Superior temporal gyrus (tissue), 1 donor: ENCODE data around the gene RTN4RL1.
"Not testable (repeated sequence)": the region's sequence is repeated elsewhere in the genome, so short reads cannot be mapped to it uniquely, and the experiment has no call there.

Experiments used
- DNase-seq: peaks from one replicate; pipeline ENCODE4 v3.0.0-alpha.2; 2016; ENCODE audit errors: extremely low spot score

Gene RTN4RL1

GRCh38 chr17:2003525-2003924 lies 21.6 kb downstream of the RTN4RL1 start:
- no peak for DNase-seq

GRCh38 chr17:2002767-2003329 lies 22.3 kb downstream of the RTN4RL1 start:
- no peak for DNase-seq

DNA sequence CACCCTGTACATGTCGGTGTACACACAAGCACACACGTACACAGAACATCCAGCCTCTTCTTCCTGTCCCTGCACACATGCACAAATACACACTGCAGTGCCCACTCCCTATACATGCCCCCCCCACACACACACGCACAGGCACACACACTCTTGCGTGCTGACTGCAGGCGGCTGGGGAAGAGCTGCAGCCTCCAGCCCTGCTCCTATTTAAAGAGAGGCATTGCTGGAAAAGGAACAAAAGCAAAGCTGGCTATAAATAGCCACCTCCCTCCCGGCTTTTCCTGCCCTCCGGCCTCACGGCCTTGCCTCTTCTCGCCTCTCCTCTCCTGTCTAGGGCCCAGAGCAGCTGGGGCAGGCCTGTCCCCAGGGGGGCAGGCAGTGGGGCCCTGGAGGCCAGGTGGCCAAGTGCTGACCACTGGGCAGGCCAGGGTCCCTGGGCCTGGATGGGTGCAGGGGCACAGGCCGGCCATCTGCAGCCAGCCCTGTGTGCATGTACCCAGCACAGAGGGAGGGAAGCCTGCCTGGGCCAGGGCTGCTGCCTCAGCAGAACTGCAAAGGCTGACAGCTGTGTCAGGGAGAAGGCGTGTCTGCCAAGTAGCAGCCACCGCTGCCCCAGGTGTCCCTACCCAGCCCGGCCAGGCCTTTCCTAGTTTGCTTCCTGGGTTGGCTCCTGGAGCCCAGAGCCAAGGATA lies 25.4 kb downstream of the RTN4RL1 start:
- DNase-seq, result peak; percentile 33

GRCh38 chr17:1997927-1998742 lies 27.0 kb downstream of the RTN4RL1 start:
- DNase-seq, result no peak

DNA sequence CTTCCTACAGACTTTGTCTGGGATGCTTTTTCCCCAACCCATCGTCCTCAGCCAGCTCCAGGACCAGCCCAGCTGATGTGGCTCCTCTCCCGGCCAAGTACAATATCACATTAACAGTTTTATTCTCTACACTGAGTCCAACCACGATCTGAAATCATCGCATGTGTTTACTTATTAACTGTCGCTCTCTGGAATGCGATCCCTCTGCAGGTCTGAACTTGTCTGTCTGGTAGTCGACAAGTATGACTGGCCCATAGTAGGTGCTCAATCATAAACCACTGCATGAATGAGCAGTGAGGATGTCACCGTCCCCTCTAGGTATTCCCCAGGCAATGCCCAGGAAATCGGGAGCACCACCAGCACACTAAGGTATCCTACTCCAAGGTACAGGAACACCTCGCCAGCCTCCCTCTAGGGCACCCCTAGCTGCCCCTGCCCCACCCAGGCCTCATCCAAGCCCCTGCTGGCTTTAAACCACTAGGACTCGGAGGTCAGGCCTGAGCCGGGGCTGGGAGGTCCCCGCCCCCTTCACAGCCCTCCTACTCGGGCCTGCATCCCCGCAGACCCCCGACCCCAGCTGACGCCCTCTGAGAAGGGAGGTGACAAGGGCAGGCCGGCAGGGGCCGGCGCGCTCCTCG lies 27.7 kb downstream of the RTN4RL1 start:
- peak; percentile 19 for DNase-seq

DNA sequence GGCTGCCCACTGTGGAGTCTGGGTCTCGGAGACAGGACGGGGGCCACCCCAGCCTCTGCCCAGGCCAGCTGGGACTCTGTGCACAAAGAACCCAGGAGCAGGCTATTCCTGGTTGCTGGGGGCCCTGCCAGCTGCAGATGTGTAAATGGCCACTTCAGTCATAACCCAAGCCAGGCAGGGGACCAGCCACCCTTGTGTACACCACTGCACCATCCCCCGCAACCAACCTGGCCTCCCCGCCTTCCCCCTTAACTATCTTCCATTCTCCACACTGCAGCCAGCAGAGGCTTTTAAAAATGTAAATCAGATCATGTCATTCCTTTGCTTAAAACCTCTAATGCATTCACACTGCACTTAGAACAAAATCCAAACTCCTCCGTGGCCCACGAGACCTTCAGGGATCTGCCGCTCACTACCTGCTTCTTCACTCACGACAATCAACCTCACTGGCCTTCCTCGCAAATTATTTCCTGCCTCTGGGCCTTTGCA lies 28.3 kb downstream of the RTN4RL1 start:
- DNase-seq, result no peak

DNA sequence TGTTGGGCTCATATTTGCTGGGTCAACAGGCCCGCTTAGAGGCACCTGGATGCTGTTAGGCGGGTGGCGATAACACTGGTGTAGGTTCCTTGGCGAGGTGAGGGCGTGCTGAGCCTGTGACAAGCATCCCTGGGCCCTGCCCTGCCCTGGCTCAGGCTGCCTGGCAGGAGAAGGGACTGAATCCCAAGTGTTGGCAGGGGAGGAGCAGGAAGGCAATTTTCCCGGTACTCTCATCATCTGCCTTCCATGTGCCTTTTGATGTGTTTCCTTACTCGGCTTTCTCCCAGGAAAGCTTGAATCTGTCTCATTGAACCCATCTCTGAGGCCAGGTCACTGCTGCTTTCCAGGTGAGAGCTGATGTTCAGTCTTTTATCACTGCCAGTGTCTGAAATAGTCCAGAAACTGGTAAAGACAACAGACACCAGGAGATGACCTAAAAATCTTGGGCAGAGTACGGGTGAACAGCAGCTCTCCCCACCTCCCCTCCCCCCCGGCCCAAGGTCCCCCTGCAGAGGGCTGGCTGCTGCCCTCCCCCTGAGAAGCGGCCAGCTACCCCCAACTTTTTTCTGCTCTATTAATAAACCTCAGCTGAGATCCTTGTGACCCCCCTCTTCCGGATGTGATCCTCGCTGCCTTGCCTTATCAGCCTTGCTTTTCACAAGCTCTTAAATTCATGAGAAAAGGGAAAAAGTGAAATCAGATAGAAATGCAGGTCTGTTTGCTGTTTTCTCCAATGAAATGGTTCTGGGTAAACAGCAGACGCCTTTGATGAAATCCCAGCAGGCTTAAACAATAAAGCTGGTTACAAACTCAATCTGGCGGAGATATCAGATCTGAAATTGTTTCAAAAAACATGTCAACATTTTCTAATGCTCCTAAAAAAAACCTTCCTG lies 29.0 kb downstream of the RTN4RL1 start:
- DNase-seq, result no peak

GRCh38 chr17:1995321-1995892 lies 29.7 kb downstream of the RTN4RL1 start:
- DNase-seq, result no peak

DNA sequence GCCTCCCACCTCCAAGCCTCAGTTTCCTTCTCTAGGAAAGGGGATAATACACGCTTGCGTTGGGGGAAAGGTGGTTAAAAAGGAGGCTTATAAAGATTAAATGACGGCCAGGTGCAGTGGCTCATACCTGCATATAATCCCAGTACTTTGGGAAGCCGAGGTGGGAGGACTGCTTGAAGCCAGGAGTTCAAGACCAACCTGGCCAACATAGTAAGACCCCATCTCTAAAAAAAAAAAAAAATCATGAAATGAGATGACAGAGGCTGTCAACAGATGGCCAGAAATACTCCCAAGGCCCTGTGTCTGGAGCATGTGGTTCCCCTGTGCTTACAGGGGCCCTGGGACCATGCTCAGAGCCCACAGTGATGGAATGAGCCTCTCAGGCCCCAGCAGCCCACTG lies 30.4 kb downstream of the RTN4RL1 start:
- DNase-seq, result no peak

DNA sequence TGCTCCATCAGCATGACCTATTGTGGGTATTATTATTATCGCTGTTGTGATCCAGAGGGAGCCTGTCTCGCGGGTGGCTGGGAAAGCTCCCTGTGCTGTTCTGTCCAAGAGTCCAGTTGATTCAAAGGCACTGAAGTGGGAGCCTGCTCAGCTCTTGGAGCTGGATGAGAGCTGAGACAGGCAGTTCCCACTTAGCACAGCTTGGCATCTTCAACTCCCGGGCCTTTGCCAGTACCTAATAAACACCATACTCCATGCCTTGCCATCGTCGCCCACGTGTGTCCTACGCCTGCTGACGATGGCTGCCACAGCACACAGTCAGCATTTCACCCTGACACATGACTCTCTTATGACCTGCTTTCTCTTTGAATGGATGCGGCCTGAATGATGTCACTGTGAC lies 32.6 kb downstream of the RTN4RL1 start:
- peak; percentile 66 for DNase-seq

DNA sequence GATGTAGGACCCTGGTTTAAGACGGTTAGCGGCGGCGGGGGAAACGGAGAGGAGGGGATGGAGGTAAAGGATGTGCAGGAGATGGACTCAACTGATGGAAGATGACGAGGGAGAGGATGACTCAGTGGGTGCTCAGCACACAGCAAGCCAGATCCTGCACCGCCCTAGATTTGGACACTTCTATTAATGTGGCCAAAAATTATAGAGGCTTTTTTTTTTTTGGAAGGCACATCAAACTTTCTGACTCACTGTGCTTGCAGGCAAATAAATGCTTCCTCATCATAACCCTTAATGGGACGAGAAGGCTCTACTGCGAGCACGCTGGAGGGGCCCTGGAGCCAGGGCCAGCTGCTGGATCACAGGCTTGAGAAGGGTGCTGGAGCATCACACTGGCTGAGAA lies 36.0 kb downstream of the RTN4RL1 start:
- DNase-seq, result no peak

GRCh38 chr17:1986783-1987451 lies 38.2 kb downstream of the RTN4RL1 start:
- peak; percentile 67 for DNase-seq

GRCh38 chr17:1985686-1986085 lies 39.4 kb downstream of the RTN4RL1 start:
- no peak for DNase-seq

GRCh38 chr17:1985093-1985492 lies 40.0 kb downstream of the RTN4RL1 start:
- DNase-seq, result no peak

GRCh38 chr17:1982793-1983366 lies 42.3 kb downstream of the RTN4RL1 start:
- not testable (repeated sequence) for DNase-seq

DNA sequence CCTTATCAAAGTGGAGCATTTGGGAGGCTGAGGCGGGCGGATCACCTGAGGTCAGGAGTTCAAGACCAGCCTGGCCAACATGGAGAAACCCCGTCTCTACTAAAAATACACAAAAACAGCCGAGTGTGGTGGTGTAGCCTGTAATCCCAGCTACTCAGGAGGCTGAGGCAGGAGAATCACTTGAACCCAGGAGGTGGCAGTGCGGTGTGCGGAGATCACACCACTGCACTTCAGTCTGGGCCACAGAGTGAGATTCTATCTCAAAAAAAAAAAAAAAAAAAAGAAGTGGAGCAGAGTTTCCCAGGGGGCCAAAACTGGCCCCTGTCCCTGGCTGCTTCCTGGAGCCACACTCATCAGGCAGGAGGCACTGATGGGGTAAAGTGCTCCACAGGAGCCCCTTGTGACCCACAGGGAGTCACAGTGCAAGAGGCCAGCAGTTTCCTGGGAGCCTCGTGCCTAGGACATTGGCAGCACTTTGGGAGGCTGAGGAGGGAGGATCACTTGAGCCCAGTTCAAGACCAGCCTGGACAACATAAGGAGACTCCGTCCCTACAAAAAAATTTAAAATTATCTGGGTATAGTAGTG lies 44.4 kb downstream of the RTN4RL1 start:
- no peak for DNase-seq

- DNase-seq, result no peak
Observed at GRCh38 chr17:1979182-1979985, 45.8 kb downstream of the RTN4RL1 start.

DNA sequence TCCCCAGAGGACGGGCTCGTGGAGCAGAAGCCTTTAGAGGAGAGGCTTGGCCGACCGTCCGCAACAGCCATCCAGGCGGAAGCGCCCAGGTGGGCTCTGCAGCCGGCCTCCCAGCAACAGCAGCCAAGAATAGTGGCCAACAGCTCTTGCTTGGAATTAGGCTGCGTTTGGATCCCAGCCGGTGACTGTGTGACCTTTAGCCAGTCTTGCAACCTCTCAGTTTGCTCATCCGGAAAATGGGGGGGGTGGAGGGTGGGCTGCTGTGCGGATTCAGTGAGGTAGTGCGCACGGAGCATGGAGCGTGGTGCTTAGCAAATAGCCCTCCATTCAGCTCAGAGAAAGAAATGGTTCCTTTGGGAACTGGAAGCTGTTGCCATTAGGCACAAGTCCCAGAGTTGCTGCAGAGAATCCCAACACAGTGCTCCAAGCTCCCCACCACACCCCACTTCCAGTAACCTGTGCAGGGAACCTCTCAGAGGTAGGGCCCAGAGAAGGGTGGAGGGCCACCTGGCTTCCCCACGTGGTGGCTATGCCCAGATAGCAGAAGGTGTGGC lies 46.7 kb downstream of the RTN4RL1 start:
- no peak for DNase-seq
